Measurements from ENCODE around the gene DDX25.

The DDX25 gene

DNA sequence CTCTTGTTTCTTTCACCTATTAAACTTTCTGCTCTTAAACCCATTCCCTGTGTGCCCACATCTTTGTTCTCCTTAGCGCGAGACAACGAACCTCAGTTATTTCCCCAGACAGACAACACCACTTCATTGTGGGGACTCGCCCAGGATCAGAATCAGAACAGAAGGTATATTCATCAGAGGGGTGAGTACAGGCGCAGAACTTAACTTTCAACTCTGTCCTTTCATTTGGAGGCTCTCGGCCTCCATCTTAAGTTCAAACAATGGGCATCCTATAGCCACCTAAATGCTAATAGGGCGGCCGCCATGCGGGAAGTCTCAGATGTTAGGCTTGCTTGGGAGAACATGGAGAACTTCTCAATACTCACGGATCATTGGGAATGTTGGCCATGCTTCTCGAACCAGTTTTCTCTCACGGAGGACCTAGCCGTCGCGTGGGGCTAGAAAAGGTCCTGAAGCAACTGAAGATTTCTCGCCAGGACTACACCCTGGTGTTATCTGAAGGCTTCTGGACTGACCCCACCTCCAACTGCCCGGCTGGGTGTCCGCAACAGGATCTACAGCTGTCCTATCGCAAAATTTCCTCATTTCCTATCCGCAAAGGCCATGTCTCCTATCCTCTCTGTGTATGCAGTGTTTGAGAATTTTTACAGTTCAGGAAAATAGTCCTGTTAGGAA lies 30.3 kb upstream of the DDX25 start:
- no peak for TF ChIP-seq CTCF (IDR thresholded peaks at IDR 0.05; ENCODE audit: low read depth, low read length)
- TF ChIP-seq MYC (IDR thresholded peaks at IDR 0.05; ENCODE audit: low read depth, low read length): no peak
- TF ChIP-seq MAX (IDR thresholded peaks at IDR 0.05; ENCODE audit: low read depth, low read length): no peak
- no peak for TF ChIP-seq POLR2A (IDR thresholded peaks at IDR 0.05; ENCODE audit: extremely low read depth, insufficient read length)
- no peak for DNase-seq (ENCODE audit: low read depth)
- H3K4me3 ChIP-seq (ENCODE audit: low read depth, low read length): no peak overlapping the region

DNA sequence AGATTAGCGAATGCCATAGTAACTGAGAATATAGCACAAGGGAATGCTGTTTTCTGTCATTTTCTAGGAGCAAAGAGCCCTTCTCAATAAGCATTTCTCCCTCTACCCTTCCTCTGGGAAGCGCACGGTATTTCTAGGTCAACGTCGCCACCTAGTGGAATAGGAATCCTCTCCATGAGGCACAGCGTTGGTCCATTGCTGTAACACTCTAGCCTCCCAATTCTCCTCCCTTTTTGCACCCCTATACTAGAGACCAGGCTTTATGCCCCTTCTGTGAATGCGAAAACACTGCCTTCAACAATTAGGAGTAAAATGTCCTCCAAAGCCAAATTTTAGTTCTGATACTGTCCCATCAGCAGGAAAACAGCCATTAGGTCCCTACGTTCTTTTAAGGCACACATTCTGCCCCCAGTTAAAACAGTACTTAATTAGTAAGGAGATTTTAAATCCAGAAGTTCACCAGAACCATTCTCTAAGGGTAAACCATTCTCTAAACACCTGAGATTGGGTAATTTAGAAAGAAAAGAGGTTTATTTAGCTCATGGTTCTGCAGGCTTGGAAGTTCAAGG lies 29.7 kb upstream of the DDX25 start:
- TF ChIP-seq POLR2A (IDR thresholded peaks at IDR 0.05; ENCODE audit: extremely low read depth, insufficient read length): no peak
- peak; percentile 40; the same call in 1 of the 2 replicates for TF ChIP-seq MAX (IDR thresholded peaks at IDR 0.05; ENCODE audit: low read depth, low read length)
- peak; percentile 86 for TF ChIP-seq CTCF (IDR thresholded peaks at IDR 0.05; ENCODE audit: low read depth, low read length)
- no peak for TF ChIP-seq MYC (IDR thresholded peaks at IDR 0.05; ENCODE audit: low read depth, low read length)
- no peak overlapping the region for H3K4me3 ChIP-seq (ENCODE audit: low read depth, low read length)
- DNase-seq (ENCODE audit: low read depth): peak; percentile 77

DNA sequence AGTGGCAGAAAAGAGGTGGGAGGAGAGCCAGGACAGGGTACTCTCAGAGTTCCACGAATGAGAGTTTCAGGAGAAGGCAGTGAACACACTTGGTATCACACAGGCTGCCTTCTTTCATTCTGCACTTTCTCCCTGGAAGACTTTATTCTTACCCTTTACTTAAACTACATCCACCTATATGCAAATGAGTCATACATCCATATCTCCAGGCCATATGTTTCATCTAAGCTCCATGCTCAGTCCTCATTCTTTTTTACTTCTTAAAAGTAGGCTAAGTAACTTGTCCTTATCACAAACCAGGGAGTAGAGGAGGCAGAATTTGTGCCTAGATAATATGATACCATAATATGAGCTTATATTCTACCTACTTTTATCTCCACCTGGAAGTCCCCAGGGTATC lies 23.0 kb upstream of the DDX25 start:
- H3K4me3 ChIP-seq (ENCODE audit: low read depth, low read length): no peak overlapping the region
- TF ChIP-seq MAX (IDR thresholded peaks at IDR 0.05; ENCODE audit: low read depth, low read length) (no peak), POLR2A (IDR thresholded peaks at IDR 0.05; ENCODE audit: extremely low read depth, insufficient read length) (no peak), MYC (IDR thresholded peaks at IDR 0.05; ENCODE audit: low read depth, low read length) (no peak), CTCF (IDR thresholded peaks at IDR 0.05; ENCODE audit: low read depth, low read length) (no peak)
- DNase-seq (ENCODE audit: low read depth): no peak

DNA sequence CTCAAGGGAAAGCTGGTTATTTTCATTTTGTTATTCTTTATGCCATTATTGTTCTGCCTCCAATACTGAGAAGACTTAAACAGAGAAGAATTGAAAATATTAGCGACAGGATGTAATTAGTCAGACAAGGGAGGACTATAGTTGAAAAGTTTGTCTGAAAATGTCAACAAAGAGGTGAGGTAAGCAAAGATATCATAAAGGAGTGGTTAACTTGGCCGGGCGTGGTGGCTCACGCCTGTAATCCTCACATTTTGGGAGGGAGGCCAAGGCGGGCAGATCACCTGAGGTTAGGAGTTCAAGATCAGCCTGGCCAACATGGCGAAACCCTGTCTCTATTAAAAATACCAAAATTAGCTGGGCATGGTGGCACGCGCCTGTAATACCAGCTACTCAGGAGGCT lies 20.9 kb upstream of the DDX25 start:
- H3K4me3 ChIP-seq (ENCODE audit: low read depth, low read length): no peak overlapping the region
- no peak for DNase-seq (ENCODE audit: low read depth)
- TF ChIP-seq MYC (IDR thresholded peaks at IDR 0.05; ENCODE audit: low read depth, low read length): no peak
- TF ChIP-seq CTCF (IDR thresholded peaks at IDR 0.05; ENCODE audit: low read depth, low read length): no peak
- TF ChIP-seq POLR2A (IDR thresholded peaks at IDR 0.05; ENCODE audit: extremely low read depth, insufficient read length): no peak
- no peak for TF ChIP-seq MAX (IDR thresholded peaks at IDR 0.05; ENCODE audit: low read depth, low read length)

- peak; percentile 89 for DNase-seq (ENCODE audit: low read depth)
- TF ChIP-seq MAX (IDR thresholded peaks at IDR 0.05; ENCODE audit: low read depth, low read length): peak; percentile 79
- peak; percentile 70 for TF ChIP-seq MYC (IDR thresholded peaks at IDR 0.05; ENCODE audit: low read depth, low read length)
- peak; percentile 31 for TF ChIP-seq POLR2A (IDR thresholded peaks at IDR 0.05; ENCODE audit: extremely low read depth, insufficient read length)
- TF ChIP-seq CTCF (IDR thresholded peaks at IDR 0.05; ENCODE audit: low read depth, low read length): no peak
- peak overlapping the region; percentile 59 for H3K4me3 ChIP-seq (ENCODE audit: low read depth, low read length)
Observed at GRCh38 chr11:125886997-125887372, 17.3 kb upstream of the DDX25 start.

Data from NB4 (cell line).